ENCODE results near the gene ITPR1.

ITPR1 gene

DNA sequence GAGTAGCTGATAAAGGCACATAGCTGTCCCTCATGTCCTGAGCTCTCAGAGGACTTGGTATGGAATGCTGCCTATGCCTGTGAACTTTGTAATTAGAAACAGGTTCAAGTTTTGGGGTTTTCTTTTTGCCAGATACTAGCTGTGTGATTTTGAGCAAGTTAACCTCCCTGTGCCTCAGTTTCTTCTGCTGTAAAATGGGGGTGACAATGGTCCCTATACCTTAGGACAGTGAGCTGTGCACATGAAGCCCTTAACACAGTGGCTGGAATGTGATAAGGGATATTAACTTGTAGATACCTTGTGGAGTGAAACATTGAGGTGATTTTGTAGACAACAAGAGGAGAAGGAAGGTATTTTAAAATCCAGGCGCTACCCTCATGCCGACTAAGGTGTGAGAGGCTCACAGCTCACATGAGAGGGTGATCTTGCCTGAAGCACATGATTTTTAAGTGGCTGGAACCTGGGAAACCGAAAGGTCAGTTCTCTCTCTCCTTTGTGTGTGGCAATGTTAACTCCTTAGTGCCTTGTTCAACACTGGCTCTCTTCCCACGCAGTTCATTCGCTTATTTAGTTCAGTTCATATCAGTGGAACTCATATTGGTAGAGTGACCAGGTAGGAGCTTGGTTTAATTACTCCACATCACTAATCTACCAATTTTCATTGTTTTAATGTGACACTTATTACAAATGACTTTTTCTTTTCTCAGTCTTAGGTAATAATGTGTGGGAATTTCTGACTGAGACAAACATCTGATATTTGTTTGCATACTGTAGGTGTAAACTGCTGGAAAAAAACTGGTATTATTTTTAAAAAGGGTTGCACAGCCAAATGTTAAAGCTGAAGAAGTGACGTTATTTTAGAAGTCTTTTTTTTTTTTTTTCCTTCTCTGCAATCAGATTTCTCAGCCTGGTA is 236.2 kb downstream of the ITPR1 start:
- Histone ChIP-seq H3K9ac (ENCODE audit: low read length) (no peak overlapping the region), H4K8ac (ENCODE audit: low read length) (no peak overlapping the region), H3K4ac (ENCODE audit: low read depth in 1 of 2, low read length in 2 of 2) (no peak overlapping the region), H3K14ac (ENCODE audit: low read length in 2 of 2) (no peak overlapping the region), H3K4me1 (ENCODE audit: control insufficient read depth, insufficient read depth, low read depth, low read length) (peaks cover 6% of the 10 kb centered on the region), H3K18ac (ENCODE audit: low read depth in 1 of 2, low read length in 2 of 2) (no peak overlapping the region), H2AFZ (ENCODE audit: low read depth, low read length) (no peak overlapping the region), H3K79me1 (replicated peaks; ENCODE audit: low read length, poor library complexity, severe bottlenecking) (no peaks in the 10 kb centered on the region), H4K91ac (ENCODE audit: low read length) (no peak overlapping the region), H3K27ac (ENCODE audit: low read length, poor library complexity, severe bottlenecking) (no peak overlapping the region), H3K36me3 (ENCODE audit: control insufficient read depth in 1 of 2, insufficient read depth in 2 of 2, low read depth in 1 of 2, low read length in 2 of 2) (no peaks in the 10 kb centered on the region), H2BK12ac (ENCODE audit: low read length in 2 of 2) (no peak overlapping the region), H2BK120ac (ENCODE audit: low read depth, low read length) (no peak overlapping the region), H3K4me3 (ENCODE audit: insufficient read depth in 1 of 2, low read depth in 1 of 2, low read length in 2 of 2) (no peak overlapping the region), H3K27me3 (ENCODE audit: control insufficient read depth in 1 of 2, insufficient read depth in 1 of 2, low read length in 2 of 2) (no peaks in the 10 kb centered on the region), H2BK5ac (ENCODE audit: low read depth, low read length, poor library complexity, severe bottlenecking) (no peak overlapping the region), H2AK5ac (ENCODE audit: low read length, severe bottlenecking) (peak overlapping the region; percentile 31), H3K9me3 (ENCODE audit: control insufficient read depth, low read length) (no peaks in the 10 kb centered on the region), H3K4me2 (ENCODE audit: low read length, poor library complexity, severe bottlenecking) (no peak overlapping the region), H3K23ac (ENCODE audit: low read length in 2 of 2) (no peak overlapping the region), H2BK15ac (ENCODE audit: low read depth, poor library complexity, severe bottlenecking) (no peak overlapping the region)
- DNase-seq = no peak
- WGBS = 71% methylated on average over 3 of the region's 6 CpGs

DNA sequence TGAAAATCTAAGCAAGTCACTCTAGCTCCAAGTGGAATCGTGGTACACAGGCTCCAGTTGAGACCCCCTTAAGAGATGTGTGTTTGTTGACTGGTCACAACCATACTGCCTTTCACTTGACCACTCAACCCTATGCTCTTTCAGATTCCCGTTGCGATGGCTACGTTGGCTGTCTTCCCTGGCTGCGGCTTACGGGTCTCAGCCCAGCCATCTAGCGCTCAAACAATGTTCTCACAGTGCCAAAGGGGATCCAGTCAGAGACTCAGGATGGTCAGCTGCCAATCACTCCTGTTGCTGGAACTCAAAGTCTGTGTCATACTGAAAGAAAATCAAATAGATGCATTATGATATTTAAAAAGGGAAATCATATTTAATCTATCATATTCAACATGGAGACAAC is 237.6 kb downstream of the ITPR1 start:
- Histone ChIP-seq H4K91ac (ENCODE audit: low read length) (no peak overlapping the region), H3K4me3 (ENCODE audit: insufficient read depth in 1 of 2, low read depth in 1 of 2, low read length in 2 of 2) (no peak overlapping the region), H3K9me3 (ENCODE audit: control insufficient read depth, low read length) (no peaks in the 10 kb centered on the region), H2BK15ac (ENCODE audit: low read depth, poor library complexity, severe bottlenecking) (no peak overlapping the region), H3K18ac (ENCODE audit: low read depth in 1 of 2, low read length in 2 of 2) (peak overlapping the region in 1 of 2 experiments; percentile 61), H3K4me2 (ENCODE audit: low read length, poor library complexity, severe bottlenecking) (no peak overlapping the region), H3K27me3 (ENCODE audit: control insufficient read depth in 1 of 2, insufficient read depth in 1 of 2, low read length in 2 of 2) (no peaks in the 10 kb centered on the region), H2AFZ (ENCODE audit: low read depth, low read length) (no peak overlapping the region), H3K23ac (ENCODE audit: low read length in 2 of 2) (no peak overlapping the region), H3K14ac (ENCODE audit: low read length in 2 of 2) (no peak overlapping the region), H3K27ac (ENCODE audit: low read length, poor library complexity, severe bottlenecking) (no peak overlapping the region), H2BK120ac (ENCODE audit: low read depth, low read length) (no peak overlapping the region), H3K9ac (ENCODE audit: low read length) (no peak overlapping the region), H3K79me1 (replicated peaks; ENCODE audit: low read length, poor library complexity, severe bottlenecking) (no peaks in the 10 kb centered on the region), H3K4ac (ENCODE audit: low read depth in 1 of 2, low read length in 2 of 2) (no peak overlapping the region), H3K36me3 (ENCODE audit: control insufficient read depth in 1 of 2, insufficient read depth in 2 of 2, low read depth in 1 of 2, low read length in 2 of 2) (no peaks in the 10 kb centered on the region), H3K4me1 (ENCODE audit: control insufficient read depth, insufficient read depth, low read depth, low read length) (peaks cover 4% of the 10 kb centered on the region), H2BK5ac (ENCODE audit: low read depth, low read length, poor library complexity, severe bottlenecking) (no peak overlapping the region), H2AK5ac (ENCODE audit: low read length, severe bottlenecking) (no peak overlapping the region), H2BK12ac (ENCODE audit: low read length in 2 of 2) (no peak overlapping the region), H4K8ac (ENCODE audit: low read length) (no peak overlapping the region)
- DNase-seq = no peak
- WGBS = 96% methylated on average over 7 of the region's 7 CpGs

- no peak overlapping the region for H3K4ac ChIP-seq (ENCODE audit: low read depth in 1 of 2, low read length in 2 of 2)
Measured at GRCh38 chr3:4731543-4732111, 238.5 kb downstream of the ITPR1 start.

DNA sequence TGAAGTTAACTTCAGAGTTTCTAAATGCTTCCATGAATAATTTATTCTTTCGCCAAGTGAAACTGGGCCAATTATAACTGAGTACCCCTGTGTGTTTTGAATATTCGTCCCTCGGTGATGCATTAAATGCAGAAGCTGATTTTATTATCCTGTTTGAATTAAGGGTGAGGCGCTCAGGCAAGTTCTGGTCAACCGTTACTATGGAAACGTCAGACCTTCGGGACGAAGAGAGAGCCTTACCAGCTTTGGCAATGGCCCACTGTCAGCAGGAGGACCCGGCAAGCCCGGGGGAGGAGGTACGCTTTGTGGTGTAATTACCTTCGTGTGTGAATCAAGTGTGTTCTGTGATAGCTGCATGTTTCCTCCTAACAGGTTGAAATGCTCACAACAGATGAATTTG is 239.8 kb downstream of the ITPR1 start:
- Histone ChIP-seq H2BK15ac (ENCODE audit: low read depth, poor library complexity, severe bottlenecking) (no peak overlapping the region), H3K23ac (ENCODE audit: low read length in 2 of 2) (no peak overlapping the region), H4K91ac (ENCODE audit: low read length) (no peak overlapping the region), H2BK120ac (ENCODE audit: low read depth, low read length) (no peak overlapping the region), H2AK5ac (ENCODE audit: low read length, severe bottlenecking) (no peak overlapping the region), H3K18ac (ENCODE audit: low read depth in 1 of 2, low read length in 2 of 2) (no peak overlapping the region), H2BK12ac (ENCODE audit: low read length in 2 of 2) (peak overlapping the region in 1 of 2 experiments; percentile 31), H3K79me1 (replicated peaks; ENCODE audit: low read length, poor library complexity, severe bottlenecking) (no peaks in the 10 kb centered on the region), H3K4me1 (ENCODE audit: control insufficient read depth, insufficient read depth, low read depth, low read length) (peaks cover 4% of the 10 kb centered on the region), H3K9me3 (ENCODE audit: control insufficient read depth, low read length) (no peaks in the 10 kb centered on the region), H2AFZ (ENCODE audit: low read depth, low read length) (no peak overlapping the region), H3K4me2 (ENCODE audit: low read length, poor library complexity, severe bottlenecking) (no peak overlapping the region), H3K14ac (ENCODE audit: low read length in 2 of 2) (no peak overlapping the region), H3K4me3 (ENCODE audit: insufficient read depth in 1 of 2, low read depth in 1 of 2, low read length in 2 of 2) (no peak overlapping the region), H2BK5ac (ENCODE audit: low read depth, low read length, poor library complexity, severe bottlenecking) (no peak overlapping the region), H4K8ac (ENCODE audit: low read length) (no peak overlapping the region), H3K9ac (ENCODE audit: low read length) (no peak overlapping the region), H3K4ac (ENCODE audit: low read depth in 1 of 2, low read length in 2 of 2) (no peak overlapping the region), H3K27me3 (ENCODE audit: control insufficient read depth in 1 of 2, insufficient read depth in 1 of 2, low read length in 2 of 2) (no peaks in the 10 kb centered on the region), H3K27ac (ENCODE audit: low read length, poor library complexity, severe bottlenecking) (no peak overlapping the region), H3K36me3 (ENCODE audit: control insufficient read depth in 1 of 2, insufficient read depth in 2 of 2, low read depth in 1 of 2, low read length in 2 of 2) (no peaks in the 10 kb centered on the region)
- no peak for DNase-seq
- 78% methylated on average over 12 of the region's 12 CpGs for WGBS

More at GRCh38 chr3:4731543-4732111, 238.5 kb downstream of the ITPR1 start:
- Histone ChIP-seq H3K27me3 (ENCODE audit: control insufficient read depth in 1 of 2, insufficient read depth in 1 of 2, low read length in 2 of 2) (no peaks in the 10 kb centered on the region), H3K14ac (ENCODE audit: low read length in 2 of 2) (no peak overlapping the region), H2BK120ac (ENCODE audit: low read depth, low read length) (no peak overlapping the region), H2BK15ac (ENCODE audit: low read depth, poor library complexity, severe bottlenecking) (no peak overlapping the region), H3K27ac (ENCODE audit: low read length, poor library complexity, severe bottlenecking) (no peak overlapping the region), H3K79me1 (replicated peaks; ENCODE audit: low read length, poor library complexity, severe bottlenecking) (no peaks in the 10 kb centered on the region), H2AFZ (ENCODE audit: low read depth, low read length) (no peak overlapping the region), H3K4me2 (ENCODE audit: low read length, poor library complexity, severe bottlenecking) (no peak overlapping the region), H3K4me3 (ENCODE audit: insufficient read depth in 1 of 2, low read depth in 1 of 2, low read length in 2 of 2) (no peak overlapping the region), H4K8ac (ENCODE audit: low read length) (no peak overlapping the region), H3K9ac (ENCODE audit: low read length) (no peak overlapping the region), H2BK5ac (ENCODE audit: low read depth, low read length, poor library complexity, severe bottlenecking) (no peak overlapping the region), H2BK12ac (ENCODE audit: low read length in 2 of 2) (no peak overlapping the region), H3K4me1 (ENCODE audit: control insufficient read depth, insufficient read depth, low read depth, low read length) (peaks cover 4% of the 10 kb centered on the region), H3K23ac (ENCODE audit: low read length in 2 of 2) (no peak overlapping the region), H3K18ac (ENCODE audit: low read depth in 1 of 2, low read length in 2 of 2) (no peak overlapping the region), H3K9me3 (ENCODE audit: control insufficient read depth, low read length) (no peaks in the 10 kb centered on the region), H2AK5ac (ENCODE audit: low read length, severe bottlenecking) (peak overlapping the region; percentile 14), H4K91ac (ENCODE audit: low read length) (no peak overlapping the region), H3K36me3 (ENCODE audit: control insufficient read depth in 1 of 2, insufficient read depth in 2 of 2, low read depth in 1 of 2, low read length in 2 of 2) (no peaks in the 10 kb centered on the region)
- no peak for DNase-seq
- WGBS = 86% methylated on average over 6 of the region's 6 CpGs

Measured in mesenchymal stem cell (in vitro differentiated cells and primary cell).